Measurements from ENCODE around the gene BSX. TPM values are rescaled to one million over a fixed set of nuclear protein-coding genes. Genes with fewer than 3 reads are reported as not detected.
A peak's percentile ranks its signal among the peaks of the same experiment; 100 is the strongest.

Gene BSX
- not detected in 2 replicates for total RNA-seq

DNA sequence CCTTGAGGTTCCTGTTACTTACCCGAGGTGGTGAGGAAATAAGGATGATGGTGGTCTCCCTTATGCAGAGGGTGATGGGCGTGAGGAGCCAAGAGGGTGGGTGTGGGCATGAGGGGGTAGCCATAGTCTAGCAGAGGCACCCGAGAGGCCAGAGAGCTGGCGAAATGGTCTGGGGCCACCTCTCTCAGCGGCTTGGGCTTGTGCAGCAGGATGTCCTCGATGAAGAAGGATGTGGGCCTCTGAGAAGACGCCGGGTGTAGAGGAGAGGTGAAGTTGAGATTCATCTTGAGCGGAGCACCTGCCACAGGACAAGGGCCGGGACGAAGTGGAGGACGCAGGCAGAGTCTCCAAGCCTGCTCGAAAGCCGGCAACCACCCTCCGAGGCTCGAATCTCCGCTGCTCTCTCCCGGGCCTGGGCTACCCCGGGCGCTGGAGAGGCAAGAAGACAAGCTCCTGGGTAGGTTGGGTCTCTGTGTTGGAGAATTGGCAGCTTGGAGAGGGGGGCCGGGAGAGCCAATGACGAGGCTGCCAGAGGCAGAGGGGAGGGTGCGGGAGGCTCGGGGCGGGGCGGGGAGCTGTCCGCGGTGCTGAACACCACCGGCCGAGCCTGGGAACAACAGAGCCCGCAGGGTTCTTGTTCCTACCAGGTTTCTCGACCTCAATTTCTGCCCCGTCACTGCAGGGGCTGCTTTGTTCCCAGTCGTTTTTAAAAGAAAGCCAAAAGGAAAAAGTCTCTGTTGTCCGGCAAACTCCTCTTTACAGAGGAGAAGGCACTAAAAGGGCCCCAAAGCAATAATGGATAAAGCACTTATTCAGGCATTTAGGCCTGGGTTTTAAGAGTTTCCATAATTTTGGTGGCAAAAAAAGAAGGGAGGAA, at the start of gene BSX:
Gene BSX, minus strand, starts transcription at position 447 of the 877 bp plus-strand sequence. Its CDS starts 163 bp downstream, at position 284.
- TF ChIP-seq, protein P1, sequence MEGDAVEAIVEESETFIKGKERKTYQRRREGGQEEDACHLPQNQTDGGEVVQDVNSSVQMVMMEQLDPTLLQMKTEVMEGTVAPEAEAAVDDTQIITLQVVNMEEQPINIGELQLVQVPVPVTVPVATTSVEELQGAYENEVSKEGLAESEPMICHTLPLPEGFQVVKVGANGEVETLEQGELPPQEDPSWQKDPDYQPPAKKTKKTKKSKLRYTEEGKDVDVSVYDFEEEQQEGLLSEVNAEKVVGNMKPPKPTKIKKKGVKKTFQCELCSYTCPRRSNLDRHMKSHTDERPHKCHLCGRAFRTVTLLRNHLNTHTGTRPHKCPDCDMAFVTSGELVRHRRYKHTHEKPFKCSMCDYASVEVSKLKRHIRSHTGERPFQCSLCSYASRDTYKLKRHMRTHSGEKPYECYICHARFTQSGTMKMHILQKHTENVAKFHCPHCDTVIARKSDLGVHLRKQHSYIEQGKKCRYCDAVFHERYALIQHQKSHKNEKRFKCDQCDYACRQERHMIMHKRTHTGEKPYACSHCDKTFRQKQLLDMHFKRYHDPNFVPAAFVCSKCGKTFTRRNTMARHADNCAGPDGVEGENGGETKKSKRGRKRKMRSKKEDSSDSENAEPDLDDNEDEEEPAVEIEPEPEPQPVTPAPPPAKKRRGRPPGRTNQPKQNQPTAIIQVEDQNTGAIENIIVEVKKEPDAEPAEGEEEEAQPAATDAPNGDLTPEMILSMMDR (IDR thresholded peaks at IDR 0.05; ENCODE audit: extremely low read depth, low read depth, low read length), result no peak
- no peak within 1 kb of the TSS for H3K4me3 ChIP-seq (ENCODE audit: insufficient read depth, low read length)
- H4K20me1 ChIP-seq (ENCODE audit: insufficient read depth, low read length), result peaks cover 2% of the 10 kb centered on the region
- H2AFZ ChIP-seq (ENCODE audit: low read length), result no peak within 1 kb of the TSS
- no peak within 1 kb of the TSS for H3K4me2 ChIP-seq (ENCODE audit: insufficient read depth, low read length)
- no peaks in the 10 kb centered on the region for H3K79me2 ChIP-seq (ENCODE audit: insufficient read depth, low read length)
- DNase-seq (ENCODE audit: insufficient read length, low spot score, missing footprints), result peak; percentile 94
- peaks cover 99% of the 10 kb centered on the region for H3K27me3 ChIP-seq (ENCODE audit: insufficient read depth, low read length)
- H3K9me3 ChIP-seq (ENCODE audit: low read depth, low read length), result no peaks in the 10 kb centered on the region
- H3K4me1 ChIP-seq (ENCODE audit: insufficient read depth, low read length), result no peaks in the 10 kb centered on the region
- no peak within 1 kb of the TSS for H3K27ac ChIP-seq (ENCODE audit: low read depth, low read length)
- no peaks in the 10 kb centered on the region for H3K36me3 ChIP-seq (ENCODE audit: insufficient read depth, low read length)

DNA sequence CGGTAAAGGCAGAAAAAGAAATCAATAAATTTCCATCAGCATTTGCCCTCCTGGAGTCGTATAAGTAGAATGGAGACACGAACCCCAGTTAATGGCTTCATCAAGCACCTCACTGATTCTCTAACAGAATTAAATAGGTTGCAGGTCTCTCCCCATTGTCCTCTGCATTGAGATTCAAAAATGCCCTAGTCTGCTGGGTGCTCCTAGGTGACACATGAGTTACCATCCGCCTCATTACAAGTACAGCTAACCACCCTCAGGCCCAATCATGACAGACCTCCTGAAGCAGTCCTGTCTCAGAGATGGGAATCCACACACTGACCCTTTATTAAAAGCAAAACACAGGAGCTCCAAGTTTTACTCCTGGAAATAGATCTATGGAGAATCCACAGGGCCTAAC, 48.9 kb upstream of the BSX start:
- H3K27me3 ChIP-seq (ENCODE audit: insufficient read depth, low read length), result peaks cover 18% of the 10 kb centered on the region
- no peaks in the 10 kb centered on the region for H4K20me1 ChIP-seq (ENCODE audit: insufficient read depth, low read length)
- no peaks in the 10 kb centered on the region for H3K36me3 ChIP-seq (ENCODE audit: insufficient read depth, low read length)
- no peaks in the 10 kb centered on the region for H3K79me2 ChIP-seq (ENCODE audit: insufficient read depth, low read length)
- H3K9me3 ChIP-seq (ENCODE audit: low read depth, low read length), result no peaks in the 10 kb centered on the region
- no peak overlapping the region for H3K4me2 ChIP-seq (ENCODE audit: insufficient read depth, low read length)
- H3K4me3 ChIP-seq (ENCODE audit: insufficient read depth, low read length), result no peak overlapping the region
- no peak overlapping the region for H3K27ac ChIP-seq (ENCODE audit: low read depth, low read length)
- TF ChIP-seq, protein P1 (IDR thresholded peaks at IDR 0.05; ENCODE audit: extremely low read depth, low read depth, low read length), result no peak
- no peaks in the 10 kb centered on the region for H3K4me1 ChIP-seq (ENCODE audit: insufficient read depth, low read length)
- no peak overlapping the region for H2AFZ ChIP-seq (ENCODE audit: low read length)
- no peak for DNase-seq (ENCODE audit: insufficient read length, low spot score, missing footprints)

DNA sequence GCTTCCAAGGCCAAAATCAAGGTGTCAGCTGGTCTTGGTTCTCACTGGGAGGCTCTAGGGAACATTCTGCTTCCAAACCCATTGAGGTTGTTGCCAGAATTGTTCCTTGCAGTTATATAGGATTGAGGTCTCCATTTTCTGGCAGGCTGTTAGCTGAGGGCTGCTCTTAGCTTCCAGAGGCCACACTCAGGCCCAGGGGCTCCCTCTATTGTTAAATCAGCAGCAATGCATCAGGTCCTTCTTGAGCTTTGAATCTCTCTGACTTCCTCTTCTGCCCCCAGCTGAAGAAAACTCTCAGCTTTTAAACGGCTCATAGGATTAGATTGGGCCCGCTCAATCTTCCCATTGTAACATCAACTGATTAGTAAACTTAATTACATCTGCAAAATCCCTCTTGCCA, 39.3 kb upstream of the BSX start:
- Histone ChIP-seq H3K9me3 (ENCODE audit: low read depth, low read length) (no peaks in the 10 kb centered on the region), H3K27ac (ENCODE audit: low read depth, low read length) (no peak overlapping the region), H3K4me3 (ENCODE audit: insufficient read depth, low read length) (no peak overlapping the region), H3K27me3 (ENCODE audit: insufficient read depth, low read length) (peaks cover 14% of the 10 kb centered on the region), H3K36me3 (ENCODE audit: insufficient read depth, low read length) (no peaks in the 10 kb centered on the region), H3K79me2 (ENCODE audit: insufficient read depth, low read length) (no peaks in the 10 kb centered on the region), H2AFZ (ENCODE audit: low read length) (no peak overlapping the region), H3K4me1 (ENCODE audit: insufficient read depth, low read length) (no peaks in the 10 kb centered on the region), H3K4me2 (ENCODE audit: insufficient read depth, low read length) (no peak overlapping the region), H4K20me1 (ENCODE audit: insufficient read depth, low read length) (no peaks in the 10 kb centered on the region)
- TF ChIP-seq, protein P1 (IDR thresholded peaks at IDR 0.05; ENCODE audit: extremely low read depth, low read depth, low read length), result peak; percentile 77
- peak; percentile 91 for DNase-seq (ENCODE audit: insufficient read length, low spot score, missing footprints)

DNA sequence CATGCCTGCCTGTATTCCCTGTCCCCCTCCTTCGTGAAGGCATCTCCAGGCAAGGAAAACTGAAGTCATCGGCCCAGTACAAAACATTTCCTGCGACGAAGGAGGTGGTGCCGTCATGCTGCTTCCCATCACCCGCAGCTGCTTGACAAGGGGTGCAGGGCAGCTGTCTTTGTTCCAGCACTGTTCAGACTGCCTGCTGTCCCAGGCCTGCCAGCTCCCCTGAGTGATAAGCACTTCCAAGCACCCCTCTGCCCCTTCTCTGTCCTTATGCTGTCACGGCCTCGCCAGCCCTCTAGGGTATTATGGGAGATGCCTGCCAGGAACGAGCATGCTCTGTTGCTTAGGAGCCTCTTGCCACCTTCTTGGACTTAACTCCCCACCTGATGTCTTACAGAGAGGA, 37.1 kb upstream of the BSX start:
- no peak overlapping the region for H2AFZ ChIP-seq (ENCODE audit: low read length)
- peaks cover 13% of the 10 kb centered on the region for H3K27me3 ChIP-seq (ENCODE audit: insufficient read depth, low read length)
- DNase-seq (ENCODE audit: insufficient read length, low spot score, missing footprints), result no peak
- H3K4me2 ChIP-seq (ENCODE audit: insufficient read depth, low read length), result no peak overlapping the region
- H3K79me2 ChIP-seq (ENCODE audit: insufficient read depth, low read length), result no peaks in the 10 kb centered on the region
- H4K20me1 ChIP-seq (ENCODE audit: insufficient read depth, low read length), result no peaks in the 10 kb centered on the region
- no peaks in the 10 kb centered on the region for H3K4me1 ChIP-seq (ENCODE audit: insufficient read depth, low read length)
- H3K4me3 ChIP-seq (ENCODE audit: insufficient read depth, low read length), result no peak overlapping the region
- H3K27ac ChIP-seq (ENCODE audit: low read depth, low read length), result no peak overlapping the region
- no peaks in the 10 kb centered on the region for H3K36me3 ChIP-seq (ENCODE audit: insufficient read depth, low read length)
- TF ChIP-seq, protein P1 (IDR thresholded peaks at IDR 0.05; ENCODE audit: extremely low read depth, low read depth, low read length), result no peak
- no peaks in the 10 kb centered on the region for H3K9me3 ChIP-seq (ENCODE audit: low read depth, low read length)
